ENCODE measurements around the gene SF1. TPM values are rescaled to one million over a fixed set of nuclear protein-coding genes. Genes with fewer than 3 reads are reported as not detected.

Gene SF1
- total RNA-seq, 1 donor from 2014 or later = 102 TPM

DNA sequence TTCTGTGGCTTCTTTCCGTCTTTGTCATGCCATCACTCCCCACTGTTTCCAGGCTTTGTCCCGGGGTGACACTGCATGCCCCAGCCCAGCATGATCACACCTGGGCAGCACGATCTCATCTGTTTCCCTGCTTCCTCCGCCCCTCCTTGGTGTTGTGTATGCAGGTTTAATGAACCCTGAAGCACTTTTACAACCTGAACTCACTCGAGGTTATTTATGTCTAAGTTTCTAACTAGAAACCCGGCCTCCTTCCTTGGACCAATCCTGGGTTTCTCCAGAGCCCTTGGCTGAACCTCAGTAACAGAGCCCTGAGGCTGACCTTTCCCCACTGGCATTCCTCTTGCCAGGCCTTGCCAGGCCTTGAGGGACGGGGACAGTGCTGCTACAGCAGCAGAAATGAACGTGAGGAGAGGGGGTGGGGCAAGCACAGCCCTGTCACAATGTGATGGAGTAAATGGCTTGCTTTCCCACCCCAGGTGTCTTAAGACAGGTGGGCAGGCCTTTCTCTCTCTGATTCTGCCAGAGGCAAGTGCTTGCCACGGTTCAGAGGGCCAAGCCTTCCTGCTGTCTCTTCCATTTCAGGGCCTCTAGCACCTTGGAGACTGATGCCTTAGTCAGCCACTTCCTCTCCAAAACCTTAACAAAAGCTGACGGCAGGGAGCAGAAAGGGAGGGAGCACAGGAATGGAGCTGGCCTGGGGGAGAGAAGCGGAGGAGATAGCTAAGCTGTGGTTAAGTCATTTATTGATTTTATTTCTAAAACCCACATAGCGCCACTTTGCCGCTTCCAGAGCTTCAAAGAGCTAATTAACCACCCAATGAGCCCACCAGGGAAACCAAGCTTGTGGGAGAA, 15.4 kb downstream of the SF1 start:
- Histone ChIP-seq H3K9ac (ENCODE audit: low read depth in 1 of 3, low read length in 3 of 3) (peak overlapping the region; percentile 64 to 100 (median 82)), H3K27me3 (ENCODE audit: control insufficient read depth in 3 of 3, insufficient read depth in 3 of 3, low read length in 3 of 3) (no peaks in the 10 kb centered on the region), H3K4me1 (ENCODE audit: control insufficient read depth in 3 of 3, insufficient read depth in 3 of 3, low read length in 3 of 3) (peaks cover 61 to 89% (median 83%) of the 10 kb centered on the region in 3 donors), H3K9me3 (ENCODE audit: control insufficient read depth in 3 of 3, low read length in 3 of 3) (no peaks in the 10 kb centered on the region), H3K4me3 (ENCODE audit: low read length in 3 of 3) (peak overlapping the region; percentile 58 to 71 (median 61)), H3K36me3 (ENCODE audit: control insufficient read depth in 3 of 3, insufficient read depth in 3 of 3, low read length in 3 of 3) (peaks cover 42 to 46% (median 45%) of the 10 kb centered on the region in 3 donors), H3K27ac (ENCODE audit: low read depth, low read length) (peak overlapping the region; percentile 98)

- H3K27ac ChIP-seq (ENCODE audit: low read depth, low read length) = peak overlapping the region; percentile 98
- H3K9ac ChIP-seq (ENCODE audit: low read depth in 1 of 3, low read length in 3 of 3) = peak overlapping the region; percentile 60 to 100 (median 75)
- H3K27me3 ChIP-seq (ENCODE audit: control insufficient read depth in 3 of 3, insufficient read depth in 3 of 3, low read length in 3 of 3) = no peaks in the 10 kb centered on the region
- peaks cover 42 to 46% (median 45%) of the 10 kb centered on the region in 3 donors for H3K36me3 ChIP-seq (ENCODE audit: control insufficient read depth in 3 of 3, insufficient read depth in 3 of 3, low read length in 3 of 3)
- peak overlapping the region; percentile 58 to 71 (median 61) for H3K4me3 ChIP-seq (ENCODE audit: low read length in 3 of 3)
- H3K9me3 ChIP-seq (ENCODE audit: control insufficient read depth in 3 of 3, low read length in 3 of 3) = no peaks in the 10 kb centered on the region
- peaks cover 61 to 89% (median 83%) of the 10 kb centered on the region in 3 donors for H3K4me1 ChIP-seq (ENCODE audit: control insufficient read depth in 3 of 3, insufficient read depth in 3 of 3, low read length in 3 of 3)
Observed at GRCh38 chr11:64762277-64762673, 16.1 kb downstream of the SF1 start.

- Histone ChIP-seq H3K9ac (ENCODE audit: low read depth in 1 of 3, low read length in 3 of 3) (peak overlapping the region; percentile 51 to 100 (median 87)), H3K36me3 (ENCODE audit: control insufficient read depth in 3 of 3, insufficient read depth in 3 of 3, low read length in 3 of 3) (peaks cover 38 to 44% (median 43%) of the 10 kb centered on the region in 3 donors), H3K27ac (ENCODE audit: low read depth, low read length) (peak overlapping the region; percentile 98), H3K4me1 (ENCODE audit: control insufficient read depth in 3 of 3, insufficient read depth in 3 of 3, low read length in 3 of 3) (peaks cover 70 to 96% (median 90%) of the 10 kb centered on the region in 3 donors), H3K4me3 (ENCODE audit: low read length in 3 of 3) (peak overlapping the region; percentile 61 to 95 (median 64)), H3K9me3 (ENCODE audit: control insufficient read depth in 3 of 3, low read length in 3 of 3) (no peaks in the 10 kb centered on the region), H3K27me3 (ENCODE audit: control insufficient read depth in 3 of 3, insufficient read depth in 3 of 3, low read length in 3 of 3) (no peaks in the 10 kb centered on the region)
Observed at GRCh38 chr11:64760759-64761420, 17.5 kb downstream of the SF1 start.

GRCh38 chr11:64759722-64760719, 18.3 kb downstream of the SF1 start, which contains the start of gene PYGM:
Gene PYGM, minus strand, starts transcription at chr11:64759974. Its CDS starts 76 bp downstream, at chr11:64759898.
- peaks cover 40 to 47% (median 46%) of the 10 kb centered on the region in 3 donors for H3K36me3 ChIP-seq (ENCODE audit: control insufficient read depth in 3 of 3, insufficient read depth in 3 of 3, low read length in 3 of 3)
- H3K4me3 ChIP-seq (ENCODE audit: low read length in 3 of 3) = peak within 1 kb of the TSS; percentile 86 to 96 (median 95)
- H3K9ac ChIP-seq (ENCODE audit: low read depth in 1 of 3, low read length in 3 of 3) = peak within 1 kb of the TSS; percentile 93 to 100 (median 99)

DNA sequence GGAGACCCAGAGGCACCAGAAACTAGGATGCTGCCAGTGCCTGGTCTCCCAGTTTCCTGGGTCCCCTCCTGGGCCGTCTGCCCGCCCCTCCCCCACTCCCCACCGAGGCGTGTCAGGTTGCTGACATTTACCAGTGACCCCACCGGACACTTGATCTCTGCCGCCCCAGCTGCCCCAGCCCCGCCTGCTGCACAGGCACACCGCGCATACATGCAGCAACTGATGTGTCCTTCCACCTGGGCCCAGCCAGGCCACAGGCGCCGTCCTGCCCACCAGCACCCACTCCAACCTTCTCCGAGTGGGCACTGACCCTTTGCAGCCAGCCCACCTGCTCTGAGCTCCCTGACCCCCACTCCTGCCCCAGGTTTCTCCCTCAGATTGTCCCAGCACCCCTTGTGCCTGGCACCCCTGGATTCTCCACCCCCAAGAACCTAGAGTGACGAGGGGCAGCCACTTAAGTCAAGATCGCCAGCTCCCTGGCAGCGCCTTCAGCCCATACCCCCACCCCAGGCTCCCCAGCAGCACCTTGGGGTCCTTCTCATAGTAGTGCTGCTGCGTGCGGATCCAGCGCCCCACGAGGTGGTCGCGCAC, 19.1 kb downstream of the SF1 start:
- Histone ChIP-seq H3K4me1 (ENCODE audit: control insufficient read depth in 3 of 3, insufficient read depth in 3 of 3, low read length in 3 of 3) (peaks cover 74 to 98% (median 93%) of the 10 kb centered on the region in 3 donors), H3K27ac (ENCODE audit: low read depth, low read length) (peak overlapping the region; percentile 98)

More at GRCh38 chr11:64759722-64760719, 18.3 kb downstream of the SF1 start, which contains the start of gene PYGM:
- H3K9me3 ChIP-seq (ENCODE audit: control insufficient read depth in 3 of 3, low read length in 3 of 3) = no peaks in the 10 kb centered on the region
- peaks cover 76 to 99% (median 94%) of the 10 kb centered on the region in 3 donors for H3K4me1 ChIP-seq (ENCODE audit: control insufficient read depth in 3 of 3, insufficient read depth in 3 of 3, low read length in 3 of 3)
- H3K27ac ChIP-seq (ENCODE audit: low read depth, low read length) = peak within 1 kb of the TSS; percentile 98
- no peaks in the 10 kb centered on the region for H3K27me3 ChIP-seq (ENCODE audit: control insufficient read depth in 3 of 3, insufficient read depth in 3 of 3, low read length in 3 of 3)

GRCh38 chr11:64758330-64759079, 19.8 kb downstream of the SF1 start:
- Histone ChIP-seq H3K4me3 (ENCODE audit: low read length in 3 of 3) (peak overlapping the region; percentile 86 to 96 (median 95)), H3K27ac (ENCODE audit: low read depth, low read length) (peak overlapping the region; percentile 98), H3K4me1 (ENCODE audit: control insufficient read depth in 3 of 3, insufficient read depth in 3 of 3, low read length in 3 of 3) (peaks cover 72 to 97% (median 91%) of the 10 kb centered on the region in 3 donors), H3K9ac (ENCODE audit: low read depth in 1 of 3, low read length in 3 of 3) (peak overlapping the region; percentile 92 to 100 (median 93)), H3K36me3 (ENCODE audit: control insufficient read depth in 3 of 3, insufficient read depth in 3 of 3, low read length in 3 of 3) (peaks cover 36 to 50% (median 43%) of the 10 kb centered on the region in 3 donors), H3K9me3 (ENCODE audit: control insufficient read depth in 3 of 3, low read length in 3 of 3) (no peaks in the 10 kb centered on the region), H3K27me3 (ENCODE audit: control insufficient read depth in 3 of 3, insufficient read depth in 3 of 3, low read length in 3 of 3) (no peaks in the 10 kb centered on the region)

More for the DNA sequence above, 19.1 kb downstream of the SF1 start:
- no peaks in the 10 kb centered on the region for H3K27me3 ChIP-seq (ENCODE audit: control insufficient read depth in 3 of 3, insufficient read depth in 3 of 3, low read length in 3 of 3)
- peaks cover 40 to 47% (median 45%) of the 10 kb centered on the region in 3 donors for H3K36me3 ChIP-seq (ENCODE audit: control insufficient read depth in 3 of 3, insufficient read depth in 3 of 3, low read length in 3 of 3)
- peak overlapping the region; percentile 86 to 96 (median 95) for H3K4me3 ChIP-seq (ENCODE audit: low read length in 3 of 3)
- peak overlapping the region; percentile 93 to 100 (median 99) for H3K9ac ChIP-seq (ENCODE audit: low read depth in 1 of 3, low read length in 3 of 3)
- no peaks in the 10 kb centered on the region for H3K9me3 ChIP-seq (ENCODE audit: control insufficient read depth in 3 of 3, low read length in 3 of 3)

- H3K27ac ChIP-seq (ENCODE audit: low read depth, low read length) = peak overlapping the region; percentile 98
- peaks cover 43 to 56% (median 48%) of the 10 kb centered on the region in 3 donors for H3K36me3 ChIP-seq (ENCODE audit: control insufficient read depth in 3 of 3, insufficient read depth in 3 of 3, low read length in 3 of 3)
- no peaks in the 10 kb centered on the region for H3K27me3 ChIP-seq (ENCODE audit: control insufficient read depth in 3 of 3, insufficient read depth in 3 of 3, low read length in 3 of 3)
- peak overlapping the region; percentile 92 to 100 (median 93) for H3K9ac ChIP-seq (ENCODE audit: low read depth in 1 of 3, low read length in 3 of 3)
- H3K4me1 ChIP-seq (ENCODE audit: control insufficient read depth in 3 of 3, insufficient read depth in 3 of 3, low read length in 3 of 3) = peaks cover 68 to 96% (median 91%) of the 10 kb centered on the region in 3 donors
- H3K4me3 ChIP-seq (ENCODE audit: low read length in 3 of 3) = peak overlapping the region; percentile 86 to 96 (median 95)
- H3K9me3 ChIP-seq (ENCODE audit: control insufficient read depth in 3 of 3, low read length in 3 of 3) = no peaks in the 10 kb centered on the region
Observed at GRCh38 chr11:64757549-64758329, 20.6 kb downstream of the SF1 start.

All from skeletal muscle tissue (tissue), 4 donors.